ENCODE measurements around the gene NTPCR. TPM values are rescaled to one million over a fixed set of nuclear protein-coding genes. Genes with fewer than 3 reads are reported as not detected.

The NTPCR gene
- total and polyA plus RNA-seq, 2 donors (not counting 3 experiments of a cell fraction or from before 2014, with no cell fraction given): 13.2 to 35.3 TPM

DNA sequence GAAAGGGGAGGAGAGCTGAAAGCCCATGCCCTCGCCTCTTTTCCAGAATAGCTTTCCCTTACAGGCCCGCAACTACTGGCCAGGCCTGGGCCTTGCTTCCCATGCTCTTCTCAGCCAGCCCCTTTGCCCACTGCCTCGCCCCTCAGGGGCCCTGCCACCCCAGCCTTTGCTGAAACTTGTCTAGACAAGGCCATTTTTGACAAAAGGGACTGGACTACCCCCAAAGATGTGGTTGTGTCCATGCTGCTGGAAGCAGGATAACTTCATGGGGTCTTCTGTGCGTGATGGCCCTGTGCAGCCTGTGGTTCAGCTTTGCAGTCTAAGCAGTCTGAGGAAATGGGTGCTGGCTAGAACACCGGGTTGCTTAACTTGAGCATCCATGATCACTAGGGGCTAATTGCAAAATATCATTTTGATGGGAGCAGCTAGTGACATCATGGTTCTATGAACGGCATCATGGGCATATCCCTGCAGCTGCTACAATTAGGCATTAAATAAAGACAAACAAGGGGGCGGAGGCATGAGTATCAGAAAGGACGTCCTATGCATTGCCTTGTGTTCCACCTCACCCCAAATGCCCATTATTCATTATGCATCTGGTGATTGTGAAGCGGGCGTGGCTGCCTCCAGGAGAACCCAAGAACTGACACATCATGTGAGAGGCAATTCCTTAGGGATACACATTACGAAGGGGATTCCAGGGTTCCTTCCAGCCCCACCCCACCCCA, 36.8 kb downstream of the NTPCR start:
- no peaks in the 10 kb centered on the region for H3K27me3 ChIP-seq (ENCODE audit: control insufficient read depth in 2 of 2, insufficient read depth in 2 of 2, low read length in 2 of 2)
- H3K27ac ChIP-seq (ENCODE audit: insufficient read depth, low read depth, low read length): no peak overlapping the region
- dilution Hi-C loops (cut with MboI; ENCODE audit: extremely low pct_ligation_motif_present, low sequenced_read_pairs) (no loop called here), intact Hi-C loops (cut with micrococcal nuclease) (no loop called here)
- H3K9ac ChIP-seq (replicated peaks; ENCODE audit: extremely low read depth, insufficient read depth, low read length): no peak overlapping the region
- H3K4me3 ChIP-seq (replicated peaks in 1 of 3; ENCODE audit: insufficient read depth in 1 of 3, low read depth in 1 of 3, low read length in 3 of 3): no peak overlapping the region
- no peaks in the 10 kb centered on the region for H4K20me1 ChIP-seq (replicated peaks; ENCODE audit: control insufficient read depth, extremely low read depth, insufficient read depth, low read length)
- H3K79me2 ChIP-seq (ENCODE audit: control insufficient read depth, insufficient read depth, low read length): no peaks in the 10 kb centered on the region
- ChIA-PET CTCF (interaction anchor here (1.2 to 1.3 kb wide), 2 partner anchors 13 to 29 kb away, joined by 3 read pairs; no protein-coding TSS in a partner anchor), POLR2A (no interaction called here)
- no peaks in the 10 kb centered on the region for H3K36me3 ChIP-seq (ENCODE audit: control insufficient read depth in 2 of 2, extremely low read depth in 1 of 2, insufficient read depth in 2 of 2, low read length in 2 of 2)
- TF ChIP-seq, protein P1, sequence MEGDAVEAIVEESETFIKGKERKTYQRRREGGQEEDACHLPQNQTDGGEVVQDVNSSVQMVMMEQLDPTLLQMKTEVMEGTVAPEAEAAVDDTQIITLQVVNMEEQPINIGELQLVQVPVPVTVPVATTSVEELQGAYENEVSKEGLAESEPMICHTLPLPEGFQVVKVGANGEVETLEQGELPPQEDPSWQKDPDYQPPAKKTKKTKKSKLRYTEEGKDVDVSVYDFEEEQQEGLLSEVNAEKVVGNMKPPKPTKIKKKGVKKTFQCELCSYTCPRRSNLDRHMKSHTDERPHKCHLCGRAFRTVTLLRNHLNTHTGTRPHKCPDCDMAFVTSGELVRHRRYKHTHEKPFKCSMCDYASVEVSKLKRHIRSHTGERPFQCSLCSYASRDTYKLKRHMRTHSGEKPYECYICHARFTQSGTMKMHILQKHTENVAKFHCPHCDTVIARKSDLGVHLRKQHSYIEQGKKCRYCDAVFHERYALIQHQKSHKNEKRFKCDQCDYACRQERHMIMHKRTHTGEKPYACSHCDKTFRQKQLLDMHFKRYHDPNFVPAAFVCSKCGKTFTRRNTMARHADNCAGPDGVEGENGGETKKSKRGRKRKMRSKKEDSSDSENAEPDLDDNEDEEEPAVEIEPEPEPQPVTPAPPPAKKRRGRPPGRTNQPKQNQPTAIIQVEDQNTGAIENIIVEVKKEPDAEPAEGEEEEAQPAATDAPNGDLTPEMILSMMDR (IDR thresholded peaks at IDR 0.05; ENCODE audit: extremely low read depth in 1 of 2, insufficient read depth in 1 of 2, low read depth in 1 of 2, low read length in 2 of 2): no peak
- TF ChIP-seq POLR2A (IDR thresholded peaks at IDR 0.05; ENCODE audit: low read depth, low read length) (no peak), EZH2 (IDR thresholded peaks at IDR 0.05; ENCODE audit: borderline replicate concordance, low read depth, low read length, severe bottlenecking) (no peak), JUN (IDR thresholded peaks at IDR 0.05; ENCODE audit: borderline replicate concordance, insufficient read depth, insufficient read length, low read depth) (no peak), GATA2 (IDR thresholded peaks at IDR 0.05; ENCODE audit: insufficient read depth, insufficient read length, low read depth, low read length) (no peak), MYC (IDR thresholded peaks at IDR 0.05; ENCODE audit: low read depth, low read length) (no peak)
- TF ChIP-seq, protein P2, sequence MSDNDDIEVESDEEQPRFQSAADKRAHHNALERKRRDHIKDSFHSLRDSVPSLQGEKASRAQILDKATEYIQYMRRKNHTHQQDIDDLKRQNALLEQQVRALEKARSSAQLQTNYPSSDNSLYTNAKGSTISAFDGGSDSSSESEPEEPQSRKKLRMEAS (IDR thresholded peaks at IDR 0.05; ENCODE audit: insufficient read depth, insufficient read length): no peak
- no peak overlapping the region for H3K4me2 ChIP-seq (ENCODE audit: insufficient read depth, low read length)
- FAIRE-seq: no peak
- no peaks in the 10 kb centered on the region for H3K9me1 ChIP-seq (replicated peaks; ENCODE audit: control insufficient read depth, extremely low read depth, insufficient read depth, low read length)
- DNase-seq (ENCODE audit: low read depth, low spot score): no peak
- BruUV-seq (replicated peaks): no TSS peak
- H3K4me1 ChIP-seq (ENCODE audit: control insufficient read depth, extremely low read depth, insufficient read depth, low read length): no peaks in the 10 kb centered on the region
- H3K9me3 ChIP-seq (replicated peaks; ENCODE audit: control insufficient read depth, insufficient read depth, low read length): no peaks in the 10 kb centered on the region
- H2AFZ ChIP-seq (ENCODE audit: low read depth, low read length): no peak overlapping the region
